Esophagus mucosa (tissue), 1 donor: Measurements from ENCODE around the gene RIPOR1. TPM values are rescaled to one million over a fixed set of nuclear protein-coding genes. Genes with fewer than 3 reads are reported as not detected.
"Not testable (repeated sequence)": the region's sequence is repeated elsewhere in the genome, so short reads cannot be mapped to it uniquely, and the experiment has no call there.

Experiments
- ATAC-seq: fragments of 200-7000 bp; cut with Tn5 transposase; one replicate; pipeline ENCODE4 v1.9.1; 2020
- total RNA-seq: library from RNA; stranded (reverse); gene quantifications from one replicate; pipeline ENCODE4 v1.2.4, GENCODE V29; 2023
- donor health status: DM: yes; HTN: yes; CAD: no.

Gene RIPOR1
- total RNA-seq, 1 donor from 2014 or later: 14.3 TPM

- ATAC-seq: no peak
Measured at GRCh38 chr16:67517661-67518423, 10.8 kb upstream of the RIPOR1 start.

- ATAC-seq: no peak
Measured at GRCh38 chr16:67518676-67519075, 10.0 kb upstream of the RIPOR1 start.

GRCh38 chr16:67519242-67519641, 9.4 kb upstream of the RIPOR1 start:
- ATAC-seq: no peak

GRCh38 chr16:67521095-67521804, 7.4 kb upstream of the RIPOR1 start:
- ATAC-seq: peak; percentile 91

- no peak for ATAC-seq
Measured at GRCh38 chr16:67525176-67525860, 3.3 kb upstream of the RIPOR1 start.

- no peak for ATAC-seq
Measured at GRCh38 chr16:67526149-67526791, 2.4 kb upstream of the RIPOR1 start.

- peak; percentile 33 for ATAC-seq
Measured at GRCh38 chr16:67528870-67529581, 397 bp downstream of the RIPOR1 start.

- peak; percentile 12 for ATAC-seq
Measured at GRCh38 chr16:67529582-67530012, 968 bp downstream of the RIPOR1 start.

- ATAC-seq: peak; percentile 38
Measured at GRCh38 chr16:67530013-67530939, 1.6 kb downstream of the RIPOR1 start.

- ATAC-seq: no peak
Measured at GRCh38 chr16:67531247-67531646, 2.6 kb downstream of the RIPOR1 start.

- no peak for ATAC-seq
Measured at GRCh38 chr16:67533024-67533560, 4.5 kb downstream of the RIPOR1 start.

GRCh38 chr16:67533987-67534386, 5.4 kb downstream of the RIPOR1 start:
- not testable (repeated sequence) for ATAC-seq

- ATAC-seq: no peak
Measured at GRCh38 chr16:67534431-67534830, 5.8 kb downstream of the RIPOR1 start.

GRCh38 chr16:67535201-67535600, 6.6 kb downstream of the RIPOR1 start:
- no peak for ATAC-seq

- ATAC-seq: peak; percentile 62
Measured at GRCh38 chr16:67537270-67537635, 8.6 kb downstream of the RIPOR1 start.

- peak; percentile 57 for ATAC-seq
Measured at GRCh38 chr16:67537636-67538591, 9.3 kb downstream of the RIPOR1 start.

- ATAC-seq: no peak
Measured at GRCh38 chr16:67538666-67539101, 10.1 kb downstream of the RIPOR1 start.

- no peak for ATAC-seq
Measured at GRCh38 chr16:67539271-67539670, 10.6 kb downstream of the RIPOR1 start.
